Body of pancreas (tissue), 4 donors: ENCODE data around the gene SLC44A1.

Experiments used
- POLR2A ChIP-seq, 3 donors: fragments of 450-650 bp; IDR thresholded peaks; one replicate each; pipeline ENCODE4 v1.6.1; 2016; ENCODE audit warnings: antibody characterized with exemption in 3 of 3, mild to moderate bottlenecking in 2 of 3
- TF ChIP-seq, protein P1 (sequence below), 7 experiments: fragments of 450-650 bp in 4 of 7; fragments of 200-600 bp in 3 of 7; sonication (generic) in 3 of 7; IDR thresholded peaks; one replicate each; pipeline ENCODE4 v1.5.1; 2016 to 2019; ENCODE audit warnings: antibody characterized with exemption in 7 of 7

GRCh38 chr9:105375323-105375722 lies 130.9 kb downstream of the SLC44A1 start:
- TF ChIP-seq, protein P1, sequence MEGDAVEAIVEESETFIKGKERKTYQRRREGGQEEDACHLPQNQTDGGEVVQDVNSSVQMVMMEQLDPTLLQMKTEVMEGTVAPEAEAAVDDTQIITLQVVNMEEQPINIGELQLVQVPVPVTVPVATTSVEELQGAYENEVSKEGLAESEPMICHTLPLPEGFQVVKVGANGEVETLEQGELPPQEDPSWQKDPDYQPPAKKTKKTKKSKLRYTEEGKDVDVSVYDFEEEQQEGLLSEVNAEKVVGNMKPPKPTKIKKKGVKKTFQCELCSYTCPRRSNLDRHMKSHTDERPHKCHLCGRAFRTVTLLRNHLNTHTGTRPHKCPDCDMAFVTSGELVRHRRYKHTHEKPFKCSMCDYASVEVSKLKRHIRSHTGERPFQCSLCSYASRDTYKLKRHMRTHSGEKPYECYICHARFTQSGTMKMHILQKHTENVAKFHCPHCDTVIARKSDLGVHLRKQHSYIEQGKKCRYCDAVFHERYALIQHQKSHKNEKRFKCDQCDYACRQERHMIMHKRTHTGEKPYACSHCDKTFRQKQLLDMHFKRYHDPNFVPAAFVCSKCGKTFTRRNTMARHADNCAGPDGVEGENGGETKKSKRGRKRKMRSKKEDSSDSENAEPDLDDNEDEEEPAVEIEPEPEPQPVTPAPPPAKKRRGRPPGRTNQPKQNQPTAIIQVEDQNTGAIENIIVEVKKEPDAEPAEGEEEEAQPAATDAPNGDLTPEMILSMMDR (IDR thresholded peaks at IDR 0.05), result no peak
- TF ChIP-seq POLR2A (IDR thresholded peaks at IDR 0.05), result no peak
